Heart left ventricle (tissue), 13 donors: Measurements from ENCODE around the gene PNMT.

Experiments used
- CTCF ChIP-seq, 12 donors: fragments of 200-600 bp; sonication (generic) in 4 of 12; IDR thresholded peaks; one replicate each; pipeline versions ENCODE4 v1.5.0 to v1.8.0; 2018 to 2022; ENCODE audit warnings: antibody characterized with exemption in 12 of 12, mild to moderate bottlenecking in 5 of 12
- POLR2A ChIP-seq, 2 donors: fragments of 450-650 bp; IDR thresholded peaks; one replicate each; pipeline ENCODE4 v1.6.1; 2017; ENCODE audit warnings: antibody characterized with exemption in 2 of 2, mild to moderate bottlenecking in 2 of 2, moderate library complexity in 2 of 2
- donor health status: ischemic (EF 13 %, LVEDD 7.1; RV severe dilation, severe dysfunction).
- donor health status: DM: no; HTN: yes; CAD: no.
- donor health status: DM: no; HTN: no; CAD: no.
- donor health status: ischemic (EF 25% LVEDD 6.9; RV normal size, moderate dysfunction).
- donor health status: ischemic (EF 25% LVEDD 5.7; RV mildly dilated, moderate dysfunction).
- donor health status: ischemic (EF 35%, LVEDD 5.7; RV mildly dilated, moderate dysfunction).
- donor health status: nonischemic (EF 11% LVEDD 7.7; RV severe dilation, severe dysfunction).
- donor health status: DM: yes; HTN: yes; CAD: no.
- donor health status: PGD.
- donor health status: ischemic (EF 29% LVEDD 5.4; RV normal size, mild dysfunction).
- donor health status: nonischemic (EF 23%, LVEDD 6.1; RV moderate dilation, normal function).

GRCh38 chr17:39717660-39718059 lies 49.4 kb downstream of the PNMT start:
- no peak for TF ChIP-seq CTCF (IDR thresholded peaks at IDR 0.05)
- no peak for TF ChIP-seq POLR2A (IDR thresholded peaks at IDR 0.05)
